CD4-positive, alpha-beta memory T cell (primary cell): Measurements from ENCODE around the gene MKS1. TPM values are rescaled to one million over a fixed set of nuclear protein-coding genes. Genes with fewer than 3 reads are reported as not detected.

Experiments
- CTCF ChIA-PET: fragments of 350-600 bp; sonication (Branson Sonifier 250); formaldehyde crosslinking; loops from one replicate; lab custom pipeline; 2021; ENCODE audit warnings: inconsistent platforms; ENCODE audit not compliant: partially characterized antibody; lab: Charles Lee
- POLR2A ChIA-PET: fragments of 350-600 bp; sonication (Branson Sonifier 250); formaldehyde crosslinking; loops from one replicate; lab custom pipeline; 2021; ENCODE audit not compliant: partially characterized antibody; lab: Charles Lee
- DNase-seq, 5 donors: peaks; one replicate each; pipeline versions ENCODE4 v3.0.0 to v3.0.0-alpha.2; 2020 to 2022; ENCODE audit warnings: mixed read lengths in 1 of 5
- H3K27ac ChIP-seq: one replicate; pipeline ENCODE4 v1.7.0; 2013; ENCODE audit warnings: low read depth, low read length
- H3K27me3 ChIP-seq: 2 replicates; pipeline ENCODE4 v1.7.0; 2013; ENCODE audit warnings: mild to moderate bottlenecking, low read length, moderate library complexity; ENCODE audit not compliant: insufficient read depth
- H3K36me3 ChIP-seq: 2 replicates; pipeline ENCODE4 v1.7.0; 2013; ENCODE audit warnings: mild to moderate bottlenecking, low read length, moderate library complexity; ENCODE audit not compliant: insufficient read depth
- H3K4me1 ChIP-seq: 2 replicates; pipeline ENCODE4 v1.7.0; 2013; ENCODE audit warnings: mild to moderate bottlenecking, low read length, moderate library complexity; ENCODE audit not compliant: insufficient read depth
- H3K4me3 ChIP-seq, 2 donors: one replicate each; pipeline ENCODE4 v1.7.0; 2013; ENCODE audit warnings: low read length in 2 of 2, mild to moderate bottlenecking in 1 of 2
- H3K9me3 ChIP-seq, 2 donors: one replicate each; pipeline ENCODE4 v1.7.0; 2013; ENCODE audit warnings: low read length in 2 of 2, control low read depth in 1 of 2; ENCODE audit not compliant: control insufficient read depth in 1 of 2
- H3K27ac Mint-ChIP-seq, 7 donors: one replicate each; pipeline ENCODE4 v1.8.0; 2020 to 2021; ENCODE audit warnings: mixed read lengths in 7 of 7, mild to moderate bottlenecking in 6 of 7, inconsistent platforms in 3 of 7, moderate library complexity in 3 of 7
- H3K27me3 Mint-ChIP-seq, 2 donors: one replicate each; pipeline ENCODE4 v1.8.0; 2020 to 2021; ENCODE audit warnings: mixed read lengths in 2 of 2
- H3K36me3 Mint-ChIP-seq, 2 donors: one replicate each; pipeline ENCODE4 v1.8.0; 2020 to 2021; ENCODE audit warnings: mixed read lengths in 2 of 2, inconsistent platforms in 1 of 2, mild to moderate bottlenecking in 1 of 2
- H3K4me1 Mint-ChIP-seq, 4 donors: one replicate each; pipeline ENCODE4 v1.8.0; 2020 to 2021; ENCODE audit warnings: mixed read lengths in 4 of 4, mild to moderate bottlenecking in 1 of 4
- H3K4me3 Mint-ChIP-seq, 8 donors: one replicate each; pipeline ENCODE4 v1.8.0; 2020 to 2021; ENCODE audit warnings: mixed read lengths in 8 of 8, mild to moderate bottlenecking in 7 of 8, moderate library complexity in 6 of 8, inconsistent platforms in 3 of 8
- H3K9me3 Mint-ChIP-seq, 8 donors: one replicate each; pipeline ENCODE4 v1.8.0; 2020 to 2021; ENCODE audit warnings: mixed read lengths in 8 of 8, mild to moderate bottlenecking in 5 of 8, inconsistent platforms in 3 of 8, moderate library complexity in 1 of 8
- intact Hi-C: fragments of 100-400 bp; cut with micrococcal nuclease; formaldehyde crosslinking; loops from one replicate; pipeline ENCODE4 v1.15.1; 2023
- polyA plus RNA-seq, 2 donors: library from polyadenylated mRNA; unstranded; fragments of 300-500 nt; fragmentation: Illumina TruSeq; gene quantifications; one replicate each; pipeline ENCODE4 v1.2.3, GENCODE V29; 2021
- total RNA-seq, 2 experiments: library from RNA; stranded (reverse); gene quantifications; one replicate each; pipeline ENCODE4 v1.2.3, GENCODE V29; 2021

The MKS1 gene
- total and polyA plus RNA-seq, 4 experiments from 2014 or later = 12.1 to 29.4 (median 20.7) TPM

DNA sequence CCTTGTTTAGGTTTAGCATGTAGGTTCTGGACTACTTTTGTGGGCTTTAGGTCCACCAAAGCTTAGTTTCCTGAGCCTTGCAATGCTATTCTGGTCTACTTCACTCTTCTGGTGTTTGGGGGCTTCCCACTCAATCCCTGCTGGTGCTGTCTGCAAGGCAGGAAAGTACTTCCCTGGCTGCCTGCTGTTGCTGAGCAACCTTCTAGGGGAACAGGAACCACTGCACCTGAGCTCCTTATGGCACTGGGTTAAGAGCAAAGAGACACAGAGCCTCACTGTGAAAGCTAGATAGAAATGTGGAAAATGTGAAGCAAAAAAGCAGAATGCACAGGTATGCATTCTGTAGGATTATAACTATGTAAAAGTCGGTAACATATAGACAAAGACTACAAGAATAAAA lies 44.7 kb upstream of the MKS1 start:
- intact Hi-C loops = no loop called here
- Histone ChIP-seq H3K27ac (no peak overlapping the region), H3K27me3 (peaks cover 16% of the 10 kb centered on the region), H3K4me1 (no peaks in the 10 kb centered on the region), H3K9me3 (no peaks in the 10 kb centered on the region), H3K36me3 (no peaks in the 10 kb centered on the region), H3K4me3 (no peak overlapping the region)
- no peak for DNase-seq
- Mint-ChIP-seq H3K36me3 (no peaks in the 10 kb centered on the region), H3K9me3 (no peaks in the 10 kb centered on the region), H3K4me3 (no peak overlapping the region), H3K27me3 (peaks cover 25 to 40% of the 10 kb centered on the region in 2 donors), H3K4me1 (no peaks in the 10 kb centered on the region), H3K27ac (no peak overlapping the region)
- CTCF ChIA-PET = interaction anchor here (1.2 kb wide), 1 partner anchor 14 kb away, joined by 3 read pairs; no protein-coding TSS in a partner anchor
- POLR2A ChIA-PET = no interaction called here

DNA sequence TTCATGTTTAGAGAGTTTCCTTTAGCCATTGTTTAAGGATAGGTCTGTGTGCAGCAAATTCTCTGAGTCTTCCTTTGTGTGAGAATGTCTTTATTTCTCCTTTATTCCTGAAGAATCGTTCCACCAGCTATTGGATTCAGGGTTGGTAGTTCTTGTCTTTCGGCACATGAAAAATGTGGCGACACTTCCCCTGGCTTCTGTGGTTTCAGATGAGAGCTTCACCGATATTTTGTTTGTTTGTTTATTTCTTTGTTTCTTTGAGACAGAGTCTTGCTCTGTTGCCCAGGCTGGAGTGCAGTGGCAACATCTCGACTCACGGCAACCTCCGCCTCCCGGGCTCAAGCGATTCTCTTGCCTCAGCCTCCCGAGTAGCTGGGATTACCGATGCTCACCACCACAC lies 43.1 kb upstream of the MKS1 start:
- no peak overlapping the region for H3K27ac Mint-ChIP-seq

DNA sequence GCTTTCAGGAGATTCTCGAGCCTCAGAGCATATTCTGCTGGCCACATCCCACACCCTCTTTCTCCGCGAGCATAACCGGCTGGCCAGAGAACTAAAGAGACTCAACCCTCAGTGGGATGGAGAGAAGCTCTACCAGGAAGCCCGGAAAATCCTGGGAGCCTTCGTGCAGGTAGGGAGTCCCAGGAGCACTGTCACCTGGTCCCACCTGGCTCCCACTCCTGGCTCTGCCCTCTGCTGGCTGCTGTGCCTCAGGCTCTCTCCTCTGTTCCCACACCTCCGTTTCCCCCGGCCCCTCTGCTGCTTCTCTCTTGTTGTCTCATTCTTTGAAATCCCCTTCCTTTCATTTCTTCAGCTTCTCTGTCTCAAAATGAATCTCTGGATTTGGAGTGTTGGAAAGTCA lies 35.7 kb upstream of the MKS1 start:
- H3K4me1 ChIP-seq = peaks cover 3% of the 10 kb centered on the region
- CTCF ChIA-PET = interaction anchor here (1.3 kb wide), 1 partner anchor 162 kb away, joined by 3 read pairs; the partner anchor contains the start of gene RNF43
- no peak for DNase-seq

More for the DNA sequence above, 43.1 kb upstream of the MKS1 start:
- no peaks in the 10 kb centered on the region for H3K4me1 ChIP-seq
- H3K9me3 ChIP-seq = no peaks in the 10 kb centered on the region
- no peaks in the 10 kb centered on the region for H3K36me3 Mint-ChIP-seq
- no peak overlapping the region for H3K27ac ChIP-seq
- H3K4me1 Mint-ChIP-seq = no peaks in the 10 kb centered on the region
- H3K4me3 ChIP-seq = no peak overlapping the region
- no peak overlapping the region for H3K4me3 Mint-ChIP-seq
- ChIA-PET CTCF (interaction anchor here (0.7 kb wide), 1 partner anchor 12 kb away, joined by 3 read pairs; no protein-coding TSS in a partner anchor), POLR2A (no interaction called here)
- H3K9me3 Mint-ChIP-seq = no peaks in the 10 kb centered on the region
- no peaks in the 10 kb centered on the region for H3K36me3 ChIP-seq
- peaks cover 27 to 39% of the 10 kb centered on the region in 2 donors for H3K27me3 Mint-ChIP-seq
- peaks cover 16% of the 10 kb centered on the region for H3K27me3 ChIP-seq
- intact Hi-C loops = no loop called here
- no peak for DNase-seq

DNA sequence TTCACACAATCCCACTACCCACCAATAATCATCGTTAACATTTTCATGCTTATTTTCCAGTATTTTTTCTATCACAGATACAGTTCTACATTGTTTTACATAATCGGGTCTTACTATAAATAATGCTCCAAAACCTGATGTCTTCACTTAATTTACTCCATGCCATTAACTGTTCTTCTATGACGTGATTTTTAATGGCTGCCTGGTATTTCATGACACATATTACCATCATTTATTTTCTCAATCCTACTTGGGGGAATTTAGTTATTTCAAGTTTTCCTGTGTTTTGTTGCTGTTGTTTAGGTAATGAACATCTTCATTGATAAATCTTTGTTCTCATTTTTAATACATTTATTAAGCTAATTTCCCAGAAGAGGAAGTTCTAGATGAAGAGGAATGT lies 34.0 kb upstream of the MKS1 start:
- DNase-seq = no peak
- H3K9me3 ChIP-seq = no peaks in the 10 kb centered on the region
- H3K4me3 ChIP-seq = no peak overlapping the region
- no peak overlapping the region for H3K27ac ChIP-seq
- Mint-ChIP-seq H3K9me3 (no peaks in the 10 kb centered on the region), H3K36me3 (no peaks in the 10 kb centered on the region), H3K4me1 (peaks cover 1 to 9% (median 4%) of the 10 kb centered on the region in 4 donors), H3K4me3 (no peak overlapping the region), H3K27ac (no peak overlapping the region), H3K27me3 (peaks cover 4 to 5% of the 10 kb centered on the region in 2 donors)
- ChIA-PET CTCF (interaction anchor here (1.2 to 1.9 kb wide), 2 partner anchors 53 to 235 kb away, joined by 3 to 5 read pairs; partner anchors contain the start of gene HSF5), POLR2A (no interaction called here)
- no peaks in the 10 kb centered on the region for H3K36me3 ChIP-seq
- no peaks in the 10 kb centered on the region for H3K27me3 ChIP-seq
- intact Hi-C loops = no loop called here
- peaks cover 11% of the 10 kb centered on the region for H3K4me1 ChIP-seq

More for the DNA sequence above, 35.7 kb upstream of the MKS1 start:
- no peaks in the 10 kb centered on the region for H3K36me3 ChIP-seq
- no peak overlapping the region for H3K27ac Mint-ChIP-seq
- no peak overlapping the region for H3K4me3 Mint-ChIP-seq
- no peaks in the 10 kb centered on the region for H3K9me3 Mint-ChIP-seq
- no peak overlapping the region for H3K27ac ChIP-seq
- no peaks in the 10 kb centered on the region for H3K9me3 ChIP-seq
- peaks cover 1 to 6% (median 3%) of the 10 kb centered on the region in 4 donors for H3K4me1 Mint-ChIP-seq
- H3K27me3 Mint-ChIP-seq = peaks cover 4 to 11% of the 10 kb centered on the region in 2 donors
- H3K27me3 ChIP-seq = no peaks in the 10 kb centered on the region
- no peaks in the 10 kb centered on the region for H3K36me3 Mint-ChIP-seq
- no peak overlapping the region for H3K4me3 ChIP-seq
- intact Hi-C loops = no loop called here
- POLR2A ChIA-PET = no interaction called here

DNA sequence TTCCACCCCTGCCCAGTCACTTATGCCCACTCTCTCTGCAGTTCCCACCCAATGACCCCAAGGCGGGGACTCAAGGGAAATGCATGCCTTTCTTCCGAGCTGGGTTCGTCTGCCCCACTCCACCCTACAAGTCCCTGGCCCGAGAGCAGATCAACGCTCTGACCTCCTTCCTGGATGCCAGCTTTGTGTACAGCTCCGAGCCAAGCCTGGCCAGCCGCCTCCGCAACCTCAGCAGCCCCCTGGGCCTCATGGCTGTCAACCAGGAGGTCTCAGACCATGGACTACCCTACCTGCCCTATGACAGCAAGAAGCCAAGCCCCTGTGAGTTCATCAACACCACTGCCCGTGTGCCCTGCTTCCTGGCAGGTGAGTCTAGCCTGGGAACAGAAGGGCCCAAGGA lies 33.1 kb upstream of the MKS1 start:
- Mint-ChIP-seq H3K4me3 (no peak overlapping the region), H3K27me3 (peaks cover 2 to 5% of the 10 kb centered on the region in 2 donors), H3K36me3 (no peaks in the 10 kb centered on the region), H3K4me1 (peaks cover 4 to 9% (median 6%) of the 10 kb centered on the region in 4 donors), H3K9me3 (no peaks in the 10 kb centered on the region), H3K27ac (peak overlapping the region in 1 of 7 donors; percentile 17)
- Histone ChIP-seq H3K9me3 (no peaks in the 10 kb centered on the region), H3K27me3 (no peaks in the 10 kb centered on the region), H3K27ac (no peak overlapping the region), H3K4me1 (peaks cover 11% of the 10 kb centered on the region), H3K4me3 (no peak overlapping the region), H3K36me3 (no peaks in the 10 kb centered on the region)
- CTCF ChIA-PET = interaction anchor here (1.0 to 1.9 kb wide), 2 partner anchors 10 to 52 kb away, joined by 4 to 5 read pairs; no protein-coding TSS in a partner anchor
- POLR2A ChIA-PET = no interaction called here
- no peak for DNase-seq
- intact Hi-C loops = no loop called here

DNA sequence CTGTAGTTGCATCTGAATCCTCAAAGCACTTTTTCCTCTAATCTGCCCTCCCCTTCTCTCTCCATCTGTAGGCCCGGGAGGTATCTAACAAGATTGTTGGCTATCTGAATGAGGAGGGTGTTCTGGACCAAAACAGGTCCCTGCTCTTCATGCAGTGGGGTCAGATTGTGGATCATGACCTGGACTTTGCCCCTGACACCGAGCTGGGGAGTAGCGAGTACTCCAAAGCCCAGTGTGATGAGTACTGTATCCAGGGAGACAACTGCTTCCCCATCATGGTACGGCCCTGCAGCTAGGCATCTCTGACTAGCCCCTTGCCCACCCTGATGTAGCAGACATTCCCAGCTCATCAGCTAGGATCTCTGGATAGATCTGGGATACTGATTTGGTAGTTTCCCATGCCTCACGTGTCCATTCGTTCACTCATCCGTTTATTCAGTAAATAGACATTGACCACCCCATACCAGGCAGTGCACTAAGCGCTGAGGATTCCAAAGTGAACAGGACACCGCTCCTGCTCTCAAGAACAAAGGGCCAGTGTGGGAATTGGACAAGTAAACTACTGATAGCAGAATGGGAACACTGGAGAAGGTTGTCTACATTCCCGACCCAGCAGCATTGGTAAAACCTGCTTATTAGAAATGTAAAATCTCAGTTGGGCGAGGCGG lies 31.4 kb upstream of the MKS1 start:
- Histone ChIP-seq H3K4me3 (no peak overlapping the region), H3K36me3 (no peaks in the 10 kb centered on the region), H3K9me3 (no peaks in the 10 kb centered on the region), H3K27ac (no peak overlapping the region), H3K4me1 (peaks cover 11% of the 10 kb centered on the region), H3K27me3 (no peaks in the 10 kb centered on the region)
- intact Hi-C loops = no loop called here
- H3K27ac Mint-ChIP-seq = no peak overlapping the region
- peak overlapping the region in 5 of 8 donors; percentile 36 to 86 (median 74) for H3K4me3 Mint-ChIP-seq
- H3K9me3 Mint-ChIP-seq = no peaks in the 10 kb centered on the region
- DNase-seq = no peak
- peaks cover 4 to 9% (median 6%) of the 10 kb centered on the region in 4 donors for H3K4me1 Mint-ChIP-seq
- H3K36me3 Mint-ChIP-seq = no peaks in the 10 kb centered on the region
- POLR2A ChIA-PET = interaction anchor here (0.7 to 1.8 kb wide), 6 partner anchors 25 to 237 kb away, joined by 3 to 7 read pairs (median 3); partner anchors contain the start of genes HSF5 and MKS1
- CTCF ChIA-PET = interaction anchor here (0.7 to 1.8 kb wide), 27 partner anchors 8 to 754 kb away, joined by 3 to 25 read pairs (median 4); partner anchors contain the start of genes EPX, LPO, MKS1 and RNF43
- peaks cover 1 to 5% of the 10 kb centered on the region in 2 donors for H3K27me3 Mint-ChIP-seq
